ENCODE measurements around the gene PYGB.
A peak's percentile ranks its signal among the peaks of the same experiment; 100 is the strongest.

PYGB gene

DNA sequence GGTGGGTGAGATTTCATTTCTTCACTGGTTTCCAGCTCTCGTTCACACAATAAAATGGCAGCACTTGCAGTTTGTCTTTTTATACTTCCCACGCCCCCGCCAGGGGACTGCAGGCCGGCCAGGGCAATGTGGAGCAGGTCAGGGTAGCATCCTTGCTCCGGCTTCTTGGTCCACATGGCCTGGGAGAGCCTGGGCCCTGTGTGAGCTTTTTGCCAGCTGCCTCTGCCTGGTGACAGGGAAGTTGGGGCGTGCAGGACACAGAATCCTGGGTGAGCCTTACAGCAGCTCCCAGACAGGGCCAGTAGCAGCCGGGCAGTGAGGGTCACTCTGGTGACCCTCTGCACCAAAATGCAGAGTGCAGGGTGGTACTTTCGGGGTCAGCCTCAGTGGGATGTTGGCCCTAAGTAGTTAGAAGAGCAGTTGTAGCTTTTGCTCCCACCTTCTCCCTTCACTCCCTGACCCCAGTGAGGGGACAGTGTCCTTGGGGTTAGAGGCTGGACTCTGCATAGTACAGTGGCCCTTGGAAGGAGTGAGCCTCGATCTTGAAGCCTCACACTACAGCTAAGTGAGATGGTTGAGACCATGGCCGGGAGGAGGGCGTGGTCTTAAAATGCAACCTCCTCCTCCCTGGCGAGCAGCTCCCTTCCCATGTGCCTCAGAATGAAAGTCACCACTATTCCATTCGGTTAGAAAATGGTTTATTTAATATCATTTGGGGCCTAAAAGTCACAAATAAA lies 23.8 kb downstream of the PYGB start:
- no peak for DNase-seq

DNA sequence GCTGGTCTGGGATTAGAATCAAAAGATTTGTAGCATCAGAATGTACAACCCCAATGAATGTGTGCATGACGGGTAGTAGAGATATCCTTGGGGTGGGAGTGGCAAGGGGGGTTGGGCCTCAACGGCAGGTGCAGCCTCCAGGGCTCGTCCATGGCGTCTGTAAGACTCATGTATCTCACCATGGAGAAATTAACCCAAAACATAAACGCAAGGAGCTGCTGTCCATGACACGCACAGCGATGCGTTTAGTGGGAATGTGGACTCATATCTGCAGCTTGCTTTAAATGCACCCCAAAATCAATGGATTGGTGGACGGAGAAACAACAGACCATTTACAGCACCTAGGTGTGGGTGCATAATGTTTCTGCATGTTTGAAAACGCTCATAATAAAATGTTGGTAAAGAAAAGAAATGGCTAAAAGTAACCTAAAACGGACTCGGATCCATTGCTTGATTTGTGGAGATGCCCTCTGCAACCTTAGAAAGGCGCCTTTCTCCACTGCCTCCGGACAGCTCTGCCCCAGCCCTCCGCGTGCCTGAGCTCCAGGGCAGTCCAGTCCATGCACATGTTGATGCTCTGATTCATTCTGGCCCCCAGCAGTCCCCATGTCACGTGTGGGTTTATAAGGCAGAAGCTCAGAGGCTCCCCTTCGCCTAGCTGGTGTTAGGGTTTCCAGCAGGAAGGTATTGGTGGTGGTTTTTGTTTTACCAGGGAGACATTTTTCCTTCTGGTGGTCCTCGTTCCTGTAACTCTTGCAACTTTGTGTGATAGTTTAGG lies 24.5 kb downstream of the PYGB start:
- no peak for DNase-seq

- no peak for DNase-seq
Measured at GRCh38 chr20:25273046-25273445, 25.2 kb downstream of the PYGB start.

- peak; percentile 85 for DNase-seq
Measured at GRCh38 chr20:25273541-25274358, 25.9 kb downstream of the PYGB start.

GRCh38 chr20:25274481-25274880 lies 26.6 kb downstream of the PYGB start:
- DNase-seq: no peak

DNA sequence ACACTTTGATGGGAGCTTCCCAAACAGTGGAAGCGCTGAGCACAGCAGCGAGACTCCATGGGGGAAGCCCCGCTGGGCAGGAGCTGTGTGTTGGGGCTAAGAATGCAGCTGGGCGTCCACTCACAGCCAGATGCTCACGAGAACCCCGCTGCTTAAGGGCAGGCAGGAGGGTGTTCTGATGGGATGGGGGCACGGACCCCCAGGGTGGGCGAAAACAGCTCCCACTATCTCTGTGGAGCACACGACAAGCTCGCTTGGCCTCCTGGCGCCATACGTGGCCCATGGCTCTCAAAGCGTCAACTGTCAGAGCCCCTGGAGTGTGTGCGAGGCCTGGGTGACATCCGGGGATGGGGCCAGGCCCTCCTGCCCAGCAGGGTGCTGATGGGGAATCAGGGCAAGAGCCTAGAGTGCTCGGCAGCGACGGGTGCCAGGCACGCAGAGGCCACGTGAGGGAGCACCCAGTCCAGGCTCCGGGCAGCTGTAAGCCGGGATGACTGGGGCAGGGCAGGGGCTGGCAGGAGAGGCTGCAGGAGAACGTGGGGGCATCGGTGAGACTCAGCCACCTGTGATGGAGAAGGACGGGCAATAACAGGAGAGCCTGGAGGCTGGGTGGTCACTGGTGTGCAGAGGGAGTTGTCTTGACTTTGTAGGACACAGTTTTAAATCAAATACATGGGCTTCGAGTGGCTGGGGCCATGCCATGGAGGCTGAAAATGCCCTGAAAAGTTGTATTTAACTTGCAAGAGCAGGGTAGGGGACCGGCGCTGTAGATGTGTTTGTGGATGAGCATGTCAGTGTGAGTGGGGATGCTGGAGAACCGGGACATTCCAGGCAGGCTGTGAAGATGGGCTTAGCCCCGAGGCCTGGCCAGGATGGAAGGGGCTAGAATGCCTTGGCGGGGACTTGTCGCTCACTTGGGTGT lies 27.3 kb downstream of the PYGB start:
- DNase-seq: no peak

DNA sequence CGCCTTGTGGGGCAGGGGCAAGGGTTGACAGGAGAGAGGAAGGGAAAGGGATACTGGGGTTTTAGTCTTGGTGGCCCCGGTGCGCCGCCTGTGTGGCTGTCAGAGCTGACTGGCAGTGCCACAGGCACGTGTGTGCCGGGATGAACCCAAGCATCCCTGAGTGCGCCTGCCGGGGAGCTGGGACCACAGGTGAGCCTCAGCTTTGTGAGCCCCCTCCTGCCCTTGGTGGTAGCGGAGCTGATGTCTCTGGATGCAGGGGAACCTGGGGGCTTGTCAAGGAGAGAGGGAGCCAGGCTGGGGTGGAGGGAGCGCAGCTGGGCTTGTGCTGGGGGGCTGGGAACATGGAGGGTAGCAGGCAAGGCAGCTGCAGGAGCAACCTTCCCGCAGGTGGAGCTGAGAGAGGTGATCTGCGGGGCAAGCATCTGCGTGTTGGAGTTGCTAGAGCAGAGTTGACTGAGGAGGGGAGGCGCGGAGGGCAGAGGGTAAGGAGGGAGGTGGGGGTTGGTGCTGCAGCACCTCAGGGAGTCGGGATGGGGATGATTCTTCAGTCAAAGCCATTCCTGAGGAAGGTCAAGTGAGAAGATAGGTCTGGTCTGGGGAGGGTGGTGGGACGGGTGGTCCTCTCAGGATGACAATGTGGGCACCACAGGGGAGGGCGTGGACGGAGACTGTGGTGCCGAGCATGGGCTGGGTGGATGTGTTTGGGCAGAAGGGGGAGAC lies 28.1 kb downstream of the PYGB start:
- DNase-seq: no peak

GRCh38 chr20:25276533-25277050 lies 28.7 kb downstream of the PYGB start:
- no peak for DNase-seq

DNA sequence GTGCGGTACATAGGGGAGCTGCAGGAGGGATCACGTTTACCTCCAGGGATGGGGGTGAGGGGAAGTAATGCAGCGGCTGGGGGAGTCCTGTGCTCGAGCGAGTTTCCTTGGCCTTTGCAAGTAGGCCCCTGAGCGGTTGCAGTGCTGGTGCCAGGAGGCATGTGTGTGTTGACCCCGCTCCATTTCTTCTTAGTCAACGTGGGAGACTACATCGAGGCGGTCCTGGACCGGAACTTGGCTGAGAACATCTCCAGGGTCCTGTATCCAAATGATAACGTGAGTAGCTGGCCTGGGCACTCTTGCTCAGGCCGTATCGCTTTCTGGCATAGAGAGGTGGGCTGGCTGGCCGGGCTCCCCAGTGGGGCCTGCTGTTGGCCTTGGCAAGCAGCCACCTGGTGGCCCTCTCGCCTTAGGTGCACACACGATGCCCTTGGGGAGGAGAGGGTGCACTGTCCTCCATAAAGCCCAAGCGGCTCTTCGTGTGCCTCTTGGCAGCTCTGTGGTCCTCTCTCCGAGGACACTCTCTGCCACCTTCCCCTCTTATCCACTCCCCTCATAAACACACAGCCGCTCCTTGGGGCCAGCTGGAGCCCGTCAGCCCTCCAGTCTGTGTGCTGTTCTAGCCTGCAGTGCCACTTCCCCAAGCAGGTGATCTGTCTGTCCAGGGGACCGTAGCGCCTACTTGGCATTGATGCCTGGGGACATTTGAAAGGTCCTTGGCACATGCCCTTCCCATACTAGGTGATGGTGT lies 29.3 kb downstream of the PYGB start:
- no peak for DNase-seq

DNA sequence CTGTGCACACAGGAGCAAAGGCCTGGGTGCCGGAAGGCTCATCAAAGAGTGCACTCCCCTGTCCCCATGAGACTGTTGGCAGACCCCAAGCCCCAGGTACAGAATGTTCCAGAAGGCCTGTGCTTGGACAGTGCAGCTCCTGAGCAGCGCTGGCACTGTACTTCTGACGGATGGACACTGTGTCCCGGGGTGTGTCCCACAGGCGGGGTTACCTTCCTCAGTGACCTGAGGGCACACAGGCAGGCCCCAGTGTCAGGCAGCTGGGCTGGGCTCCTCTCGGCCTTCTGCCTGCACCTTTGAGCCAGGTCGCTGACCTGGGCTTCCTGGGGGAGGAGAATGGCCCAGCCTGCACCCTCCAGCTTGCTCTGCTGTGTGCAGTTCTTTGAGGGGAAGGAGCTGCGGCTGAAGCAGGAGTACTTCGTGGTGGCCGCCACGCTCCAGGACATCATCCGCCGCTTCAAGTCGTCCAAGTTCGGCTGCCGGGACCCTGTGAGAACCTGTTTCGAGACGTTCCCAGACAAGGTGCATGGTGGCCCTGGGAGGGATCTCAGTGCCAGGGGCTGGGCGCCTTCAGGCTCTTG lies 30.1 kb downstream of the PYGB start:
- no peak for DNase-seq

DNA sequence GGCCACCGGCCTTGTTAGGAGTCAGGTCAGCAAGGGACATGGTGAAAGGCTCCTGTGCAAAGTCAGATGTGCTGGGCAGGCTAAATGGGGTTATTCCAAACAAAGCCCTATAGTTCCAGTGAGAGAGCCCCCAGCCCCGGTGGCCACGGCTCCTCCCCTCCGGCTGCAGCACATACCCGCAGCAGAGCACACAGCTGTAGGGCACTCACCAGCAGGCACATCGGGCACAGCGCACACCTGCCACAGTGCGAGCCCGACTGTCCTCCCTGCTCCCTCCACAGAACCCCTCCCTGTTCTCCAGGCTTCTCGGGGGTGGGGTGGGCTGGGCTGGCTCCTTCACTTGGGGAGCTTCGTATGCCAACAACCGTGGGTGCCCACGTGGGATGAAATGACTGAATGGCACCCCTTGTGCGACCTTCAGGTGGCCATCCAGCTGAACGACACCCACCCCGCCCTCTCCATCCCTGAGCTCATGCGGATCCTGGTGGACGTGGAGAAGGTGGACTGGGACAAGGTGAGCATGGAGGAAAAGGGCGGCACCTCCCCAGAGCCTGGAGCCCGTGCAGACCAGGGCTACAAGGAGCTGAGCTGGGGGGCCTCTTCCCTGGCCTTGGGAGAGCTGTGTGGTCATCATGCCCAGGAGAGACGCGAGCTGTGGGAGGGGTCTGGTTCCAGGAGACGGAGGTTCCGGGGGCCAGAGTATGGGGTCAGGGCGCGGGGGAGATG lies 30.9 kb downstream of the PYGB start:
- no peak for DNase-seq

DNA sequence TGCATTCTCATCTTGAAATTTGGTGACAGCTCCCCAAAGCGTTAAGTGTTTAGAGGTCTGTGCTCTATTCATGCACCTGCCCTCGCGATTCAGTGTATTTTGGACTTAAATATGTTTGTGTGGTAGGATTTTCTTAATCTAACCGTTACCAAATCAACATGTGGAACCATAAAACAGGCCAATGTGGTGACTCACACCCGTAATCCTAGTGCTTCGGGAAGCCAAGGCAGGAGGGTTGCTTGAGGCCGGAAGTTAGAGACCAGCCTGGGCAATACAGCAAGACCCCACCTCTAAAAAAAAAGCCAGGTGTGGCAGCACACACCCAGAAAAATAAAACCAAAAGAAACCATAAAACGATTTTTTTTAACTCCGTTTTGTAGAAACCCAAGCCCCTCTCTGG lies 31.5 kb downstream of the PYGB start:
- no peak for DNase-seq

GRCh38 chr20:25280051-25280573 lies 32.2 kb downstream of the PYGB start:
- peak; percentile 19 for DNase-seq

- DNase-seq: no peak
Measured at GRCh38 chr20:25280574-25281535, 33.0 kb downstream of the PYGB start.

DNA sequence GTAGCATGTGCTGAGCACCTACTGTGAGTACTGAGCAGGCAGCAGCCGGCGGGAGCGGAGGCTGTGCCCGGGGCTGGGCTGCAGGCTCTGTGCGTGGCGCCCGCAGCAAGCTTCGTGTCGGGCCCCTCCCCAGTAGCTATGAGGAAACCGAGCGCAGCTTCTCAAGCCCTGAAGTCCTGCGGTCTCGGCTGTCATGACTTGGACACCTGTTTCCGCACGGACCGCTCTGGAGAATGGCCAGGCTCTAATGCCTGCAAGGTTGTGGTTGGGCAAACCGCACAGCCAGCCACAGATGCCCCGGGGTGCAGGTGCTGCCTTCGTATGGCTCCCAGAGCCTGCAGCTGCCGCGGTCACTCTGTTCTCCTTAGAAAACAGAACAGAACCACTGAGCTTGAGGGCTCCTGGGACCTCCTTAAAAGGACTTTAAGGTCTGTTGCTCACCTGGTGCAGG lies 33.7 kb downstream of the PYGB start:
- no peak for DNase-seq

- DNase-seq: no peak
Measured at GRCh38 chr20:25282034-25282781, 34.3 kb downstream of the PYGB start.

DNA sequence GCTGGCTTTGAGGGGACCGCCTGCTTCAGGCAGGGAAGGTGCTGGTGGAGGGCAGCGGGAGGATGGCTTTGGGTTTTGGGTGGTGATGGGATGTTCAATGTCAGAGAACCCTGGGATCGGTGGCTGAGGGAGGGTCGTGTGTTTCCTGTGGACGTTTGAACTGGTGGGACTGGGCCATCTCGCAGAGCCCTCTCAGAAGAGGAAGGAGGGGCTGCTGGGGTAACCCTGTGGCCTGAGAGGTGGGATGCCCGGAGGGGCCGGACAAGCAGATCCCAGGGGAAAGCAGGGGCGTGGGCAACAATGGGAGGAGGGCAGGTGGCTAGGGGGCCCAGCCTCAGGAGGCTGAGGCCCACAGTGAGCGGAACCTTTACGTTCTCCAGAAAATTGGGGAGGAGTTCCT lies 34.9 kb downstream of the PYGB start:
- no peak for DNase-seq

Data from NCI-H1694 treated with DMSO at 0.1 percent for 48 hours (cell line).